T47D (cell line): ENCODE results near the gene EAF1.
A peak's percentile ranks its signal among the peaks of the same experiment; 100 is the strongest.

Source experiments
- DNase-seq, 2 experiments: peaks; one replicate each; pipeline versions ENCODE4 v3.0.0 to v3.0.0-alpha.2; 2011 to 2012; ENCODE audit warnings: low read depth in 1 of 2, low spot score in 1 of 2
- JUND ChIP-seq: IDR thresholded peaks from 2 replicates; pipeline ENCODE4 v1.6.1; 2012; ENCODE audit warnings: low read depth
- in situ Hi-C: cut with HindIII; loops from 2 replicates; pipeline ENCODE4 v1.10.0; 2016; ENCODE audit warnings: low sequenced_read_pairs, low pct_unique_long_range_greater_than_20kb

EAF1 gene

DNA sequence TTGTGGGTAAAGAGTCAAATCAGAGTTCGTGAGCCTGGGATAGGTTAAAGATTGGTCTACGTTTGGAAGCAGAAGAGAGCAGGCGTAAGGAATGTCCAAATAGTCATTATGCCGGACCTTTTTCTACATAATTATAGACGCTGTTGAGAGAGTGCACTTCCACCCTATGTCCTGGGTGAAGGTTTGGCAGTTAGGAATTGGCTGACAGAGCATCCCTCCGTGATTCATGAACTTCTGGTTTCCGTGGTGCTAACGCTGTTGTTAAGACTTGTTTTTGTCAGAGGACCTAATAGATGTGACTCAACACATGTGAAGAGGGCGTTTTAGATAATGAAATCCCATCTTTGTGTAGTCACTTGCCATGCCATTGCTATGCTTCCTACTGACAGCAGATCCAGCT is 1.1 kb downstream of the EAF1 start:
- no peak for DNase-seq
- in situ Hi-C loops, result no loop called here
- no peak for TF ChIP-seq JUND

DNA sequence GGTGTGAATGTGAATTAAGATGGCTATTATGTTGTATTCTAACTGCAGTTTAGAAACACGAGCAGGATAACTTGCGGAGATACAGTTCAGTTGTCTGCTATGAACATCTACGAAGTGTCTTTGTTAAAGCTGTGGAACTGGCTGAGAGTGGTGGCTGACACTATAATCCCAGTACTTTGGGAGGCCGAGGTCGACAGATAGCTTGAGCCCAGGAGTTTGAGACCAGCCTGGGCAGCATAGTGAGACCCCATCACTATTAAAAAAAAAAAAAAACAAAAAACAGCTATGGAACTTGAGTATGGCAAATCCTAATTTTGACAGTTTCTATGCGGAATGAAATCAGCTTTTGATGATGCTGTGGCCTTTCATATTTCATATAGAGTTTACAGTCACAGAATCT is 1.7 kb downstream of the EAF1 start:
- in situ Hi-C loops, result no loop called here
- DNase-seq, result no peak
- TF ChIP-seq JUND, result no peak

DNA sequence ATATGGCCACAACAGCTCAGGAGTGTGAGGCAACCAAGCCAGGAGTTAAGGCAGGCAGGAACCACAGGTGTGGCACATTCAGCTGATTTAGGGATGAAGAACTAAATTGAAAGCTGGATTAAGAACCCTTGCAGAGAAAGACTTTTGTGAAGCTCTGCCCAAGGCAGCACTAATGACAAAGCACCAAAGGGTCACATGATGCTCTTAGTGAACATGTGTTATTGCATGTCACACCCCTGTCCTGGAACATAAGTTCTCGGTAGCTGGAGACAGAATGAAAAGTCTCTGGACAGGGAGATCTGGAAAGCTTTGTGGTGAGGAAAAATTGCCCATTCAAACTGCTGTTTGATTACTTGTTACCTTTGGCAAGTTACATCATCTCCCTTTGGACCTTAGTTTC is 3.2 kb downstream of the EAF1 start:
- no peak for DNase-seq
- in situ Hi-C loops, result no loop called here
- TF ChIP-seq JUND, result no peak

DNA sequence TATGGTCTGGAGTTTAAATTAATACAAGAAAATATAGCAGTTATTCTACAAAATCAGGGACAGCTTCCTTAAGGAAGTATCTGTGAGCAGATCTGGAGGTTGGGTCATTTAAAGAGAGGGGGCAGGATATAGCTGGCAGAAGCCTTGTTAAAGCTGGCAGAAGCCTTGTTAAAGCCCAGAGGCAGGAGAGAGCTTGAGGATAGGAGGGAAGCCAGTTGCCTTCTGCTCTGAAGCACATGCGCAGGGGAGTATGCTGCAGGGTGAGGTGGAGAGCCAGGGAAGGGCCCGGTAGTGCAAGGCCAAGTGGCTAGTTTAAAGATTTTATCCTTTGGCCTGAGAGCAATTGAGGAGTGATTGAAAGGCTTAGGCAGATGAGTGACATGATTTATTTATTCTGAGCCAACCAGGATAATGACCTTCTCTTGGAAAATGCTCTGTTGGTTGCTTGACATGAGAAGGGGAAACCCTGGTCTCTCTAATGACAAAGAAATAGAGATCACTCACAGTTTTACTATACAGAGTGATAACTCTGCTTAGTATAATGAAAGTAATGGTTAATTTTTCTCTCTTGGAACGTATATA is 3.9 kb downstream of the EAF1 start:
- DNase-seq, result no peak
- no peak for TF ChIP-seq JUND
- in situ Hi-C loops, result no loop called here

DNA sequence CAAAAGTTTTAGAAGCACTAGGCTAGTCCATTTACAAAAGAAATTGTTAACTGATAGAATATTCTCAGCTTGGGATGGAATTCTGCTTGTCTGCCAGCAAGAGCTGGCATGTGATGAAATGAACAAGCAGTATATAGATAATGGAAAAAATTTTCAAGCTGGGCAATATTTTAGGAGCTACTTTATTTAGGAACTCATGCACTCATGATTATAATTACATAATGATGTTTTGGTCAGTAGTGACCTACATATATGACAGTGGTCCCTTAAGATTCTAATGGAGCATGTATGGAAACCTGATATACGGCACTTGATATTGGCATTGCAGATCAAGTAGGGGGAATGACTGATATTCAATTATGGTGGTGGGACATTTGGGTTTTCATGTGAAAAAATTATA is 6.1 kb downstream of the EAF1 start:
- TF ChIP-seq JUND, result no peak
- in situ Hi-C loops, result no loop called here
- no peak for DNase-seq

DNA sequence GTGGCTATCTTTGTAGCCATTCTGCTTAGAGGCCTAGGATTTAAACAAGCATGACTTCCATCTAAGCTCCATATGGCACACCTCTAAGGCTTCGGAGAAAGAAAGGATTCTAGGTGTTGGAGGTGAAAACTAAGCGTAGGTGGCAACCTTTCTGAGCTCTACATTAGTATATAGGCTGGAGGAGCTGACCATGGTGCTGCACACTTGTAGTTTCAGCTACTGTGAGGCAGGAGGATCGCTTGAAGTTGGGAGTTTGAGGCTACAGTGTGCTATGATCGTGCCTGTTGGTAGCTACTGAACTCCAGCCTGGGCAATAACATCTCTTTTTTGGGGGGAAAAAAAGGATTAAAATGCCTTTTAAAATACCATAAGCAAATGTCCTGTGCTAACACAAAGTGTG is 7.4 kb downstream of the EAF1 start:
- in situ Hi-C loops, result no loop called here
- DNase-seq, result peak in 1 of 2 experiments; percentile 47
- TF ChIP-seq JUND, result no peak

DNA sequence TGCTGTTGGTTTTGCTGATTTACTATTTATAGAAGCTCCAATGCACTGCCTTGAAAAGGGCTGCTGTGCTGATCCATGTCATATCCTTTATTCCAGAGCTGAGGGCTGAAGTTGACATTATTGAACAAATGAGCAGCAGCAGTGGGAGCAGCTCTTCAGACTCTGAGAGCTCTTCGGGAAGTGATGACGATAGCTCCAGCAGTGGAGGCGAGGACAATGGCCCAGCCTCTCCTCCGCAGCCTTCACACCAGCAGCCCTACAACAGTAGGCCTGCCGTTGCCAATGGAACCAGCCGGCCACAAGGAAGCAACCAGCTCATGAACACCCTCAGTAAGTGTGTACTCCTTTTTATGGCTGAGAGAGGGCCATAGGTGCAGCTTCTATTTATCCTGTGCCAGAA is 8.8 kb downstream of the EAF1 start:
- DNase-seq, result no peak
- no peak for TF ChIP-seq JUND
- in situ Hi-C loops, result no loop called here

GRCh38 chr3:15438983-15439382 is 11.6 kb downstream of the EAF1 start:
- no peak for TF ChIP-seq JUND
- in situ Hi-C loops, result no loop called here
- no peak for DNase-seq

GRCh38 chr3:15439476-15439875 is 12.1 kb downstream of the EAF1 start:
- no peak for DNase-seq
- no peak for TF ChIP-seq JUND
- in situ Hi-C loops, result no loop called here

DNA sequence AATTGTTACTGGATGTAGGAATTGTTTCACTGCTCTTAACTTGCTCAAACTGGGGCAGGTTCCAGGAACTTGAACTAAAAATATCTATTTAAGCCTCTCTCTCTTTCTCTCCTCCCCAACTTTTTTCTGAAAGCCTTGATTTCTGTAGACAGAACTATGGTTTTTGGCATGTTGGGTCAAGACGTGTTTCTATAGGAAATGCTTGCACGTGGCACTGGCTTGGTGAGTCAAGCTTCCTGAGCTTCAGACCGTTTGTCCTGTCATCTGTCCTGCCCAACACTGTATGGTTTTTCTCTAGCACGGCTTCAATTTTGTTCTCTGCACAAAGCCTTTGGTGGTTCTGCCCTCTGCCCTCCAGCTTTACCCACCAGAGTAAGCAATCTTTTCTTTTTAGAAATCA is 13.5 kb downstream of the EAF1 start:
- in situ Hi-C loops, result no loop called here
- TF ChIP-seq JUND, result no peak
- no peak for DNase-seq

DNA sequence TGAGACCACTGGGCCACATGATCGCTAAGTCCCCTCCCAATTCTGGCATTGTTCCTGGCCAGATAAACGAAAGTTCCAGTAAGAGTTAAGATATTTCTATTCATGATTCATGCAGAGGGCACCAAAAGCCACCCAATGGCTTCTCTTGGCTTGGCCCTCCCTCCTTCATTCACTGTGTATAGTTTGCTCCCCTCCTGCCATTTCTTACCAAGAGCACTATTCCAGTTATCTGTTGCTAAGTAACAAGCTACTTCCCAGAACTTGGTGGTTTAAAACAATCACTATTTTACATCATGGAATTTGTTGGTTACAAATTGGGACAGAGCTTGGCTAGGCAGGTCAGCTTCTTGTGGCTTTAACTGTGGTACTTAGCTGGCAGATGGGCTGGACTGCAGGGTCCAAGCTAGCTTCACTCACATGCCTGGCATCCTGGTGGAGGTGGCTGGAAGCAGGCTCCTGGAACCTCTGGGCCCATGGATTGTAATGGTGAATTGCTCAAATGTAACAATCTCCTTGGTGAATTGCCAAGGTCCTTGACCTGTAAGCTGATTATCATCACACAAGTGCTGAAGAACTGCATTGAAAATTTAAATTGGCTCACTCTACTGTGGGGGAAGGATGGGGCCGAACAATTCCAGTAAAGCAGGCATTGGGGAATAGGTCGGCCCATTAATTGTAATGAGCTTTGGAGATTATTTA is 16.6 kb downstream of the EAF1 start:
- DNase-seq, result no peak
- in situ Hi-C loops, result no loop called here

DNA sequence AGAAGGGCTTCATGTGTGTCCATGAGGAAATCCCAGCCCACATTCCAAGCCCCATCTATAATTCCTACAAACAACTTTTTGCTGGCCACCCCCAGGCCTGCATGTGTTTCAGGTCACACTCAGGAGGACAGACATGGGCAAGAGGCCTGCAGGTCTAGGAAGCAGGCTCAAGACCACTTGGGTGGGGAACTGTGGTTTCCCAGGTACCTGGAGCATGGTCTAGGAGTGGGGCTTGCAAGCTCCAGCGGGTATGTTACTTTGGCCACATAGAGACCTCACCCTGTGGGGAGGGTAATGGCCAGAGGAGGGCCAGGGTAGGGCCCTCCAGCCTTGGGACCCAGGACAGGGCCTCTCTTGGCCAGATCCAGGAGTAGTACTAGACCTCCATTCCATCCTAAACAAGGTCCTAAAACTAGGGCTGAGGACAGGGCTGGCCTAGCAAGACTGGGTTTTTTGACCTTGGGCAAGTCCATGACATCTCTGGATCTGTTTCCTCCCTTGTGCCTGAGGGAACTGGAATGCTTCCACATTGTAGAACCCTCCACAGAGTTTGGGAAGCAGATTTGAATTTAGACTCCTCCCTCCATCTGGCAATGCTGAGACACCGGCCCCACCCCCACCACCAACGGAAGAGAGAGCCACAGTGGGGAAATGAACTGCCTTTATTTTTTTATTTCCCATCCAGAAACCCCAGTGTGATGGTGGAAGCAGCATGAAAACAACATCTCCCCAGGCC is 22.3 kb downstream of the EAF1 start:
- DNase-seq, result no peak
- no peak for TF ChIP-seq JUND
- in situ Hi-C loops, result no loop called here

More for the DNA sequence above, 16.6 kb downstream of the EAF1 start:
- TF ChIP-seq JUND, result no peak

DNA sequence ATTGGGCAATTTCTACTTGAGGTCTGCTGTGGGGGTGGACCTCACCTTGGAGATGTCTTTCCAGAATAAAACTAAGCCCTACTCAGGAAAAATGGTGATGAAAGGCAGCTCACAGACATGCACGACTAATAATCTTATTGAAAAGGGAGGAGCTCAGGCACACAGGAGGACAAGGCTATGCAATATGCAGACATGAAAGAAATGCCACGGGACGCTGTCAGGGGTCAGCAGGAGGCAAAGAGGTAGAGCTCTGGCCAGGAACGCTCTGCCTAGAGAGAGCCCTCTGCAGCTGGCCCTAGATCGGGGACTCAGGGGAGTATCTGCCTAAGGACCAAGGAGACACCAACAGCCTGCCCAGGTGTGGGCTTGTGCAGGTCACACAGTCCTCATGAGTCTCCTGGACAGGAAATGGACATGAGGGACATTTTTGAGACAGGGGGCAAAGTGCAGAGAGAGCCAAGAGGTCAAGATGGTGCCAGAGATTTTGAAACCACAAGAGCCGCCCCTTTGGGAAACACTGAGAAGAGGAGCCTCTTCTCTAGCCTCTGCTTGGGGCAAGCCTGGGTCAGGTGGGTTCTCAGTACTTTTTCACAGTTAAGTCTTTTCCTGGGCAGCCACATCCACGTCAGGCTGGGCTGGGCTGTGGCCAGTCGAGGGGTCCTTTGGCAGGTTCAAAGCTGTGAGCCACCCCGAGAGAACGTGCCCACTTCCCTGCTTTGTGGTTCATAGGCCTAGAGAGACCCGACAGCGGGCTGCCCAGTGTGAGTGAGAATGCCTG is 23.2 kb downstream of the EAF1 start:
- DNase-seq, result no peak
- no peak for TF ChIP-seq JUND
- in situ Hi-C loops, result no loop called here
